Spleen (tissue), 7 donors: ENCODE data around the gene ALDH1A1.

Source experiments
- CTCF ChIP-seq, 11 experiments: fragments of 200-600 bp in 7 of 11; fragments of 450-650 bp in 4 of 11; sonication (generic) in 4 of 11; IDR thresholded peaks in 8 of 11; conservative IDR thresholded peaks in 3 of 11; 1 replicate in 7 of 11; 2 replicates in 4 of 11; pipeline versions ENCODE4 v1.4.0 to v1.8.0; 2016 to 2021; ENCODE audit warnings: antibody characterized with exemption in 11 of 11, inconsistent platforms in 4 of 11, mild to moderate bottlenecking in 1 of 11
- POLR2AphosphoS5 ChIP-seq, 3 donors: sonication (generic); formaldehyde crosslinking; IDR thresholded peaks; one replicate each; pipeline ENCODE4 v1.5.1; 2017; ENCODE audit warnings: antibody characterized with exemption in 3 of 3
- donor health status: DM: no; HTN: no; CAD: no; lungs with moderate emphysema.
- donor health status: DM: no; HTN: no; CAD: no.
- donor health status: DM: no; HTN: no; CAD: no.

DNA sequence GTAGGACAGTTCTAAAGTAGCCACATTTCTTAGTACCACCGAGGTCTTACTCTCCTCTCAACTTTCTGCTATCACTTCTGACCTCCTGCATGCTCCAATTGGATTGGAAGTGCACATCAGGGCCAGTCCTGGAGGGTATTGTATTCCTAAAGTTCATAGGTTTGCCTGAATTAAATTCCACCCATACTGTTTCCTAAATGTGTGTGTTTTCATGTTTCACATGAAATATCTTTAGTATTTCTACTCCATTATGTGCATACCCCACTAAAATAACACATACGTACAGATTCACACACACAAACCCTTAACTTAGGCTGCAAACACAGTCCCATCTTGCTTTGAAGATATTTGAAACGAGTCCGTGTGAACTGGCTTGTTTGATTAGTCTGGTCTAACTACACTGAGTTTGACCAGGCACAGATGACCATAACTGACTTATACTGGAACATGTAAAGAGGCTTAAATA is 24.8 kb downstream of the ALDH1A1 start:
- TF ChIP-seq CTCF (IDR thresholded peaks at IDR 0.05 in 8 of 11, conservative IDR thresholded peaks at IDR 0.05 in 3 of 11) (no peak), POLR2AphosphoS5 (IDR thresholded peaks at IDR 0.05) (no peak)
